Body of pancreas (tissue), 4 donors: ENCODE data around the gene NTF3.

Source experiments
- CTCF ChIP-seq, 7 experiments: fragments of 450-650 bp in 4 of 7; fragments of 200-600 bp in 3 of 7; sonication (generic) in 3 of 7; IDR thresholded peaks; one replicate each; pipeline ENCODE4 v1.5.1; 2016 to 2019; ENCODE audit warnings: antibody characterized with exemption in 7 of 7
- POLR2A ChIP-seq, 3 donors: fragments of 450-650 bp; IDR thresholded peaks; one replicate each; pipeline ENCODE4 v1.6.1; 2016; ENCODE audit warnings: antibody characterized with exemption in 3 of 3, mild to moderate bottlenecking in 2 of 3

GRCh38 chr12:5487076-5487475 is 55.2 kb downstream of the NTF3 start:
- TF ChIP-seq CTCF (IDR thresholded peaks at IDR 0.05) (no peak), POLR2A (IDR thresholded peaks at IDR 0.05) (no peak)
